ENCODE results near the gene PFN1.

The PFN1 gene

GRCh38 chr17:4948166-4948930 is at the start of gene PFN1:
TSS of gene PFN1 (minus strand) at chr17:4948530. CDS start at chr17:4948394, 136 bp downstream.
- DNase-seq, result peak; percentile 93

- DNase-seq, result peak; percentile 89
Measured at GRCh38 chr17:4997302-4998026, 49.1 kb upstream of the PFN1 start, which contains the start of the genes INCA1 and KIF1C. TSS of gene INCA1 (minus strand) at chr17:4997522. CDS start at chr17:4994437, 3,085 bp downstream. TSS of gene KIF1C (plus strand) at chr17:4997950. CDS start at chr17:5000247, 2,297 bp downstream.

- DNase-seq, result no peak
Measured at GRCh38 chr17:4994081-4994595, 45.8 kb upstream of the PFN1 start.

- DNase-seq, result no peak
Measured at GRCh38 chr17:4987767-4988567, 39.6 kb upstream of the PFN1 start.

- peak; percentile 85 for DNase-seq
Measured at GRCh38 chr17:4986951-4987766, 38.8 kb upstream of the PFN1 start, which contains the start of gene CAMTA2. TSS of gene CAMTA2 (minus strand) at chr17:4987675. CDS start at chr17:4986222, 1,453 bp downstream.

- DNase-seq, result no peak
Measured at GRCh38 chr17:4986403-4986802, 38.1 kb upstream of the PFN1 start.

- DNase-seq, result no peak
Measured at GRCh38 chr17:4982305-4982704, 34.0 kb upstream of the PFN1 start.

GRCh38 chr17:4980644-4981216 is 32.4 kb upstream of the PFN1 start:
- no peak for DNase-seq

GRCh38 chr17:4978726-4979125 is 30.4 kb upstream of the PFN1 start:
- DNase-seq, result no peak

- no peak for DNase-seq
Measured at GRCh38 chr17:4974115-4974670, 25.9 kb upstream of the PFN1 start.

- DNase-seq, result no peak
Measured at GRCh38 chr17:4973256-4974114, 25.2 kb upstream of the PFN1 start.

GRCh38 chr17:4972752-4973151 is 24.4 kb upstream of the PFN1 start:
- DNase-seq, result no peak

- DNase-seq, result no peak
Measured at GRCh38 chr17:4972322-4972721, 24.0 kb upstream of the PFN1 start.

GRCh38 chr17:4971826-4972225 is 23.5 kb upstream of the PFN1 start:
- DNase-seq, result no peak

- no peak for DNase-seq
Measured at GRCh38 chr17:4970273-4970672, 21.9 kb upstream of the PFN1 start.

- DNase-seq, result no peak
Measured at GRCh38 chr17:4969551-4970173, 21.3 kb upstream of the PFN1 start.

- no peak for DNase-seq
Measured at GRCh38 chr17:4969047-4969550, 20.8 kb upstream of the PFN1 start.

- no peak for DNase-seq
Measured at GRCh38 chr17:4968486-4969046, 20.2 kb upstream of the PFN1 start.
